Heart right ventricle (tissue), 16 donors: ENCODE results near the gene PPP2R5E. TPM values are rescaled to one million over a fixed set of nuclear protein-coding genes. Genes with fewer than 3 reads are reported as not detected.
A peak's percentile ranks its signal among the peaks of the same experiment; 100 is the strongest.

Experiments used
- ATAC-seq, 8 donors: fragments of 200-7000 bp; cut with Tn5 transposase; one replicate each; pipeline ENCODE4 v1.9.1; 2020; ENCODE audit warnings: mild to moderate bottlenecking in 8 of 8, moderate library complexity in 8 of 8, moderate number of reproducible peaks in 1 of 8
- DNase-seq, 2 donors: peaks; one replicate each; pipeline ENCODE4 v3.0.0-alpha.2; 2020
- H3K27ac ChIP-seq, 10 donors: fragments of 200-600 bp; sonication (generic) in 2 of 10; one replicate each; pipeline versions ENCODE4 v1.5.0 to v1.8.0; 2020 to 2022; ENCODE audit warnings: mild to moderate bottlenecking in 3 of 10
- H3K27me3 ChIP-seq, 7 donors: fragments of 200-600 bp; one replicate each; pipeline ENCODE4 v1.8.0; 2021 to 2022; ENCODE audit warnings: mild to moderate bottlenecking in 2 of 7
- H3K36me3 ChIP-seq, 9 donors: fragments of 200-600 bp; sonication (generic) in 1 of 9; one replicate each; pipeline versions ENCODE4 v1.5.0 to v1.8.0; 2020 to 2022; ENCODE audit warnings: mild to moderate bottlenecking in 2 of 9
- H3K4me1 ChIP-seq, 9 donors: fragments of 200-600 bp; sonication (generic) in 1 of 9; one replicate each; pipeline versions ENCODE4 v1.5.0 to v1.8.0; 2020 to 2022; ENCODE audit warnings: mild to moderate bottlenecking in 4 of 9
- H3K4me3 ChIP-seq, 10 donors: fragments of 200-600 bp; sonication (generic) in 2 of 10; one replicate each; pipeline versions ENCODE4 v1.5.0 to v1.8.0; 2020 to 2022; ENCODE audit warnings: mild to moderate bottlenecking in 7 of 10, moderate library complexity in 2 of 10
- H3K9me3 ChIP-seq, 11 donors: fragments of 200-600 bp in 10 of 11; sonication (generic) in 2 of 11; one replicate each; pipeline versions ENCODE4 v1.5.0 to v1.8.0; 2013 to 2022; ENCODE audit warnings: mild to moderate bottlenecking in 2 of 11, control low read depth in 1 of 11, moderate library complexity in 1 of 11
- WGBS, 2 donors: extraction: QIAGEN DNeasy Blood & Tissue Kit; methylation state at CpG; one replicate each; pipeline ENCODE4 v1.1.7; 2013; ENCODE audit warnings: inconsistent platforms in 1 of 2; 5-methylcytosine and 5-hydroxymethylcytosine counted together
- intact Hi-C, 10 donors: fragments of 100-400 bp; cut with DNase I; formaldehyde crosslinking; loops; one replicate each; pipeline versions ENCODE4 v1.11.1 to v1.14.2; 2022
- polyA plus RNA-seq, 2 donors: library from polyadenylated mRNA; stranded (reverse); fragments of 200-250 nt; gene quantifications; one replicate each; pipeline ENCODE4 v1.2.3, GENCODE V29; 2013
- total RNA-seq, 10 donors: library from RNA; stranded (reverse); fragmentation: NEBNext Ultra II Directional in 3 of 10; extraction: Animal tissue kit (Norgen Biotek cat#: 25700) in 3 of 10; gene quantifications; one replicate each; pipeline versions ENCODE4 v1.2.1 to v1.2.4, GENCODE V29; 2021 to 2023
- TF ChIP-seq, protein P1 (sequence below), 9 donors: fragments of 200-600 bp; sonication (generic) in 2 of 9; IDR thresholded peaks; one replicate each; pipeline versions ENCODE4 v1.5.0 to v1.8.0; 2021 to 2022; ENCODE audit warnings: antibody characterized with exemption in 9 of 9, mild to moderate bottlenecking in 5 of 9, moderate library complexity in 1 of 9
- donor health status: Arrhythmogenic right ventricular cardiomyopathy.
- donor health status: ischemic (EF 13 %, LVEDD 7.1; RV severe dilation, severe dysfunction).
- donor health status: healthy with polysubstance abuse.
- donor health status: DM: no; HTN: yes; CAD: no.
- donor health status: DM: no; HTN: no; CAD: no.
- donor health status: ischemic (EF 25% LVEDD 6.9; RV normal size, moderate dysfunction).
- donor health status: ischemic (EF 25% LVEDD 5.7; RV mildly dilated, moderate dysfunction).
- donor health status: healthy.
- donor health status: DM: yes; HTN: yes; CAD: no.
- donor health status: Ischemic cardiomyopathy.
- donor health status: ischemic (EF 35%, LVEDD 5.7; RV mildly dilated, moderate dysfunction).
- donor health status: nonischemic (EF 11% LVEDD 7.7; RV severe dilation, severe dysfunction).
- donor health status: DM: yes; HTN: yes; CAD: no.
- donor health status: PGD.
- donor health status: ischemic (EF 29% LVEDD 5.4; RV normal size, mild dysfunction).
- donor health status: nonischemic (EF 23%, LVEDD 6.1; RV moderate dilation, normal function).

PPP2R5E gene
- total and polyA plus RNA-seq, 12 donors = 6.1 to 44.4 (median 36.4) TPM

GRCh38 chr14:63423381-63423780, 119.8 kb downstream of the PPP2R5E start:
- TF ChIP-seq, protein P1, sequence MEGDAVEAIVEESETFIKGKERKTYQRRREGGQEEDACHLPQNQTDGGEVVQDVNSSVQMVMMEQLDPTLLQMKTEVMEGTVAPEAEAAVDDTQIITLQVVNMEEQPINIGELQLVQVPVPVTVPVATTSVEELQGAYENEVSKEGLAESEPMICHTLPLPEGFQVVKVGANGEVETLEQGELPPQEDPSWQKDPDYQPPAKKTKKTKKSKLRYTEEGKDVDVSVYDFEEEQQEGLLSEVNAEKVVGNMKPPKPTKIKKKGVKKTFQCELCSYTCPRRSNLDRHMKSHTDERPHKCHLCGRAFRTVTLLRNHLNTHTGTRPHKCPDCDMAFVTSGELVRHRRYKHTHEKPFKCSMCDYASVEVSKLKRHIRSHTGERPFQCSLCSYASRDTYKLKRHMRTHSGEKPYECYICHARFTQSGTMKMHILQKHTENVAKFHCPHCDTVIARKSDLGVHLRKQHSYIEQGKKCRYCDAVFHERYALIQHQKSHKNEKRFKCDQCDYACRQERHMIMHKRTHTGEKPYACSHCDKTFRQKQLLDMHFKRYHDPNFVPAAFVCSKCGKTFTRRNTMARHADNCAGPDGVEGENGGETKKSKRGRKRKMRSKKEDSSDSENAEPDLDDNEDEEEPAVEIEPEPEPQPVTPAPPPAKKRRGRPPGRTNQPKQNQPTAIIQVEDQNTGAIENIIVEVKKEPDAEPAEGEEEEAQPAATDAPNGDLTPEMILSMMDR (IDR thresholded peaks at IDR 0.05) = no peak
- Histone ChIP-seq H3K27me3 (no peaks in the 10 kb centered on the region), H3K27ac (no peak overlapping the region), H3K36me3 (peaks cover 0 to 31% (median 10%) of the 10 kb centered on the region in 9 donors), H3K4me3 (no peak overlapping the region), H3K4me1 (peaks cover 0 to 27% (median 11%) of the 10 kb centered on the region in 9 donors), H3K9me3 (no peaks in the 10 kb centered on the region)
- no peak for ATAC-seq
- intact Hi-C loops = no loop called here
- WGBS, 2 donors = 93 to 94% methylated on average over 2 of the region's 2 CpGs
- no peak for DNase-seq

DNA sequence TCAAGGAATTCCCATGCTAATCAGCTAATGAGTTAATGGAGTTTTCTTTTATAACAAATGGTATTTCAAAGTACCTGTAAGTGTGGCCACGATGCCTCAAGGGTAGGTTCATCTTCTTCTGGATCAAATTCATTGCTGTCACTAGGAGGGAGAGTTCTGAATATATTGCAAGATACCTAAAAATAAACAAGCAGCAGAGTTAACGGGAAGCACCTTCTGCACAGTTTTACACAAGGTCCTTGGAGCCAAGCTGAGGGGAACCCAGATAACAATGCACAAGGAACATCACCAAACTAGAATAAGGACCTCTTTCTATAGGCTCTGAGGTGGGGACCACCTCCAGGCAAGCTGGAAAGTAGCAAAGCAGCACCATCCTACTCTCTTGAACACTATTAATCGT, 121.3 kb downstream of the PPP2R5E start:
- no peaks in the 10 kb centered on the region for H3K9me3 ChIP-seq
- TF ChIP-seq, protein P1 (IDR thresholded peaks at IDR 0.05) = no peak
- H3K4me1 ChIP-seq = peaks cover 0 to 27% (median 4%) of the 10 kb centered on the region in 9 donors
- ATAC-seq = peak in 6 of 8 donors; percentile 14 to 63 (median 48)
- no peak overlapping the region for H3K4me3 ChIP-seq
- H3K27me3 ChIP-seq = no peaks in the 10 kb centered on the region
- no peak overlapping the region for H3K27ac ChIP-seq
- DNase-seq = no peak
- intact Hi-C loops = no loop called here
- 43 to 57% methylated on average over 3 of the region's 3 CpGs for WGBS, 2 donors
- H3K36me3 ChIP-seq = peaks cover 0 to 31% (median 10%) of the 10 kb centered on the region in 9 donors

GRCh38 chr14:63421226-63421625, 122.0 kb downstream of the PPP2R5E start:
- no peak overlapping the region for H3K4me3 ChIP-seq
- TF ChIP-seq, protein P1 (IDR thresholded peaks at IDR 0.05) = no peak
- H3K9me3 ChIP-seq = no peaks in the 10 kb centered on the region
- H3K27me3 ChIP-seq = no peaks in the 10 kb centered on the region
- DNase-seq (no peak), ATAC-seq (no peak)
- H3K36me3 ChIP-seq = peaks cover 0 to 31% (median 10%) of the 10 kb centered on the region in 9 donors
- WGBS, 2 donors = 79 to 81% methylated on average over 2 of the region's 2 CpGs
- H3K27ac ChIP-seq = no peak overlapping the region
- peaks cover 0 to 23% (median 4%) of the 10 kb centered on the region in 9 donors for H3K4me1 ChIP-seq
- intact Hi-C loops = no loop called here

DNA sequence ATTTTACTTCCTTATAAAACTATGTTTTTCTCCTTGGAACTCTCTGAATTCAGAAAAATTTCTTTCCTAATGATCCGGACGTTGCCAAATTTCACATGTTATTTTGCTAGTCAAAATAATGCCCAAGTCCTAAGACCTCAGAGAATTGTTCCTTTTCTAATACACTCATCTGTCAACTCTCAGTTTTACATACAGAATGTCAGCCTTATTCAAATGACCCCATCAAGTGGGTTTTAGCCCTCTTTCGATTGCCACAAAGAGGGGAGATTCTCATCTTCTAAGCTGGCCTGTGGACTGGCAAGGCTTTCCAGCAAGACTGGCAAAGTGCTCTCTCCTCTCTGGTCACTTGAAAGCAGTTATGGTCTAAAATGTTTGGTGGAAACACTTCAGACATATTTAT, 125.2 kb downstream of the PPP2R5E start:
- ATAC-seq (no peak), DNase-seq (no peak)
- intact Hi-C loops = no loop called here
- Histone ChIP-seq H3K9me3 (no peaks in the 10 kb centered on the region), H3K4me3 (no peak overlapping the region), H3K36me3 (peaks cover 0 to 52% (median 10%) of the 10 kb centered on the region in 9 donors), H3K27ac (no peak overlapping the region), H3K4me1 (peaks cover 0 to 13% (median 0%) of the 10 kb centered on the region in 9 donors), H3K27me3 (no peaks in the 10 kb centered on the region)
- 75 to 90% methylated on average over 3 of the region's 3 CpGs for WGBS, 2 donors
- TF ChIP-seq, protein P1 (IDR thresholded peaks at IDR 0.05) = no peak
